RPMI7951 (cell line): ENCODE data around the gene ELAVL3. TPM values are rescaled to one million over a fixed set of nuclear protein-coding genes. Genes with fewer than 3 reads are reported as not detected.
"Not testable (repeated sequence)": the region's sequence is repeated elsewhere in the genome, so short reads cannot be mapped to it uniquely, and the experiment has no call there.

Source experiments
- DNase-seq: peaks from one replicate; pipeline ENCODE4 v3.0.0-alpha.2; 2012; ENCODE audit warnings: low read depth
- total RNA-seq: library from RNA; depleted of rRNA; stranded (reverse); fragments of >200 nt; shearing (Covaris generic); gene quantifications from 2 replicates; pipeline ENCODE4 v1.2.3, GENCODE V29; 2014; rRNA removed

Gene ELAVL3
- total RNA-seq, 1 experiment from 2014 or later, result not detected

GRCh38 chr19:11406703-11407236, 74.1 kb downstream of the ELAVL3 start:
- not testable (repeated sequence) for DNase-seq

- no peak for DNase-seq
Measured at GRCh38 chr19:11405846-11406643, 74.8 kb downstream of the ELAVL3 start.

- no peak for DNase-seq
Measured at GRCh38 chr19:11404588-11405222, 76.1 kb downstream of the ELAVL3 start.

DNA sequence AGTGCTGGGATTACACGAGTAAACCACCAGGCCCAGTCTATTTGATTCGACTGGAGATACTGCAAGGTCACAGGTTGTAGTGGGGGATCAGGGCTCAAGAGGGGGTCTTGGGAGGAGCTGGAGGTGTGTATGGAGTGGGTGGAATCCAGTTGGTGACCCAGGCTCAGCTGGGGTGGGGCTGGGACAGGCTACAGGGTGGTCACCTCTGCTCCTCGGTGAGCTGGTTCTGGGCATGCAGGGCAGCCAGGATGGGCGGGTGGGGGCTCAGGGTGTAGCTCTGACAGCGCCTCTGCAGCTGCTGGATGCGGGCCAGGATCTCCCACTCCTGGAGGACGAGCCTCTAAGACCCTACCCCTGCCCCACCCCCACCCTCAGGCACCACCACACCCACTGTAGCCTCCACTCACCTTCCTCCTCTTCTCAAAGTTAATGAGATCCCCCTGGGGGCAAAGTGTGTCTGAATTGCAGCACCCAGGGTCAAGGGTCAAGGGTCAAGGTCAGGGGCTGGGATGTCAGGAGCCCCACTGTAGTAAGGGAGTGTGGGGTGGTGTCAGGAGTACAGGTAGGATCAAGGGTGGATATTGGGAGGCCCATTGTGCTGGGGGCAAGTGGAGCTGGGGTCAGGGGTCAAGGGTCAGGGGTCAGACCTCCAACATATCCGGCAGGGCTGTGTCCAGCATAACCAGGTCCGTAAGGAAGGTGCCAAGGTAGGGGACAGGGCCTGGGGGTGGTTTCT, 78.9 kb downstream of the ELAVL3 start:
- no peak for DNase-seq

Other genes starting within 250 kb of the ELAVL3 start
- not detected in 2 replicates for gene ANGPTL8, start 241.4 kb downstream of the ELAVL3 start, total RNA-seq
- 2.5 and 3.2 TPM in 2 replicates for gene DOCK6, start 218.5 kb downstream of the ELAVL3 start, total RNA-seq
- gene TSPAN16, start 184.9 kb downstream of the ELAVL3 start, total RNA-seq, result not detected in 2 replicates
- 6.2 and 7.5 TPM in 2 replicates for gene RAB3D, start 141.4 kb downstream of the ELAVL3 start, total RNA-seq
- gene TMEM205, start 134.8 kb downstream of the ELAVL3 start, total RNA-seq, result 211 and 255 TPM in 2 replicates
- 4.3 and 4.8 TPM in 2 replicates for gene CCDC159, start 134.5 kb downstream of the ELAVL3 start, total RNA-seq
- 14.1 and 17.3 TPM in 2 replicates for gene PLPPR2, start 125.6 kb downstream of the ELAVL3 start, total RNA-seq
- gene SWSAP1, start 106.4 kb downstream of the ELAVL3 start, total RNA-seq, result 2.0 and 3.0 TPM in 2 replicates
- 21.2 and 22.9 TPM in 2 replicates for gene EPOR, start 96.7 kb downstream of the ELAVL3 start, total RNA-seq
- 3.3 and 4.2 TPM in 2 replicates for gene RGL3, start 61.7 kb downstream of the ELAVL3 start, total RNA-seq
- gene ODAD3, start 45.9 kb downstream of the ELAVL3 start, total RNA-seq, result 2.3 and 3.1 TPM in 2 replicates
- 88.3 and 94.3 TPM in 2 replicates for gene PRKCSH, start 45.4 kb downstream of the ELAVL3 start, total RNA-seq
- gene ZNF653, start 24.8 kb upstream of the ELAVL3 start, total RNA-seq, result 5.9 and 6.0 TPM in 2 replicates
- gene ECSIT, start 48.1 kb upstream of the ELAVL3 start, total RNA-seq, result 47.9 and 51.2 TPM in 2 replicates
- 0.96 and 3.0 TPM in 2 replicates for gene CNN1, start 57.8 kb upstream of the ELAVL3 start, total RNA-seq
- gene ELOF1, start 78.2 kb upstream of the ELAVL3 start, total RNA-seq, result 62.6 and 108 TPM in 2 replicates
- 1.7 and 2.1 TPM in 2 replicates for gene ACP5, start 96.6 kb upstream of the ELAVL3 start, total RNA-seq
- gene ZNF627, start 116.4 kb upstream of the ELAVL3 start, total RNA-seq, result 16.6 and 17.3 TPM in 2 replicates